Endothelial cell (in vitro differentiated cells): Measurements from ENCODE around the gene CCDC106. TPM values are rescaled to one million over a fixed set of nuclear protein-coding genes. Genes with fewer than 3 reads are reported as not detected.
A peak's percentile ranks its signal among the peaks of the same experiment; 100 is the strongest.

Experiments
- DNase-seq: peaks from one replicate; pipeline ENCODE4 v3.0.0; 2021; ENCODE audit warnings: low spot score
- H3K27ac Mint-ChIP-seq: one replicate; pipeline ENCODE4 v1.8.0; 2021; ENCODE audit warnings: mixed read lengths, inconsistent platforms; ENCODE audit not compliant: unreplicated experiment
- H3K27me3 Mint-ChIP-seq: one replicate; pipeline ENCODE4 v1.8.0; 2021; ENCODE audit warnings: mild to moderate bottlenecking, moderate library complexity, mixed read lengths, inconsistent platforms; ENCODE audit not compliant: unreplicated experiment
- H3K36me3 Mint-ChIP-seq: one replicate; pipeline ENCODE4 v1.8.0; 2021; ENCODE audit warnings: mild to moderate bottlenecking, low read depth, mixed read lengths, inconsistent platforms; ENCODE audit not compliant: unreplicated experiment
- H3K4me1 Mint-ChIP-seq: one replicate; pipeline ENCODE4 v1.8.0; 2021; ENCODE audit warnings: mild to moderate bottlenecking, mixed read lengths, inconsistent platforms; ENCODE audit not compliant: unreplicated experiment
- H3K4me3 Mint-ChIP-seq: one replicate; pipeline ENCODE4 v1.8.0; 2021; ENCODE audit warnings: mild to moderate bottlenecking, mixed read lengths, inconsistent platforms; ENCODE audit not compliant: unreplicated experiment
- H3K9me3 Mint-ChIP-seq: one replicate; pipeline ENCODE4 v1.8.0; 2021; ENCODE audit warnings: mixed read lengths, inconsistent platforms; ENCODE audit not compliant: unreplicated experiment
- total RNA-seq: library from RNA; stranded (reverse); fragmentation: NEBNext Ultra II Directional; extraction: Animal tissue kit (Norgen Biotek cat#: 25700); gene quantifications from one replicate; pipeline ENCODE4 v1.2.1, GENCODE V29; 2021; ENCODE audit not compliant: unreplicated experiment
- TF ChIP-seq, protein P1 (sequence below): fragments of 200-600 bp; sonication (generic); IDR thresholded peaks from one replicate; pipeline ENCODE4 v1.5.0; 2021; ENCODE audit warnings: antibody characterized with exemption; ENCODE audit not compliant: unreplicated experiment

CCDC106 gene
- total RNA-seq, 1 donor from 2014 or later: 20.1 TPM

GRCh38 chr19:55679343-55680257, 31.6 kb downstream of the CCDC106 start:
- Mint-ChIP-seq H3K4me1 (peaks cover 45% of the 10 kb centered on the region), H3K27me3 (peaks cover 23% of the 10 kb centered on the region), H3K27ac (peak overlapping the region; percentile 72), H3K9me3 (no peaks in the 10 kb centered on the region), H3K36me3 (peaks cover 38% of the 10 kb centered on the region), H3K4me3 (peak overlapping the region; percentile 83)
- no peak for DNase-seq
- TF ChIP-seq, protein P1, sequence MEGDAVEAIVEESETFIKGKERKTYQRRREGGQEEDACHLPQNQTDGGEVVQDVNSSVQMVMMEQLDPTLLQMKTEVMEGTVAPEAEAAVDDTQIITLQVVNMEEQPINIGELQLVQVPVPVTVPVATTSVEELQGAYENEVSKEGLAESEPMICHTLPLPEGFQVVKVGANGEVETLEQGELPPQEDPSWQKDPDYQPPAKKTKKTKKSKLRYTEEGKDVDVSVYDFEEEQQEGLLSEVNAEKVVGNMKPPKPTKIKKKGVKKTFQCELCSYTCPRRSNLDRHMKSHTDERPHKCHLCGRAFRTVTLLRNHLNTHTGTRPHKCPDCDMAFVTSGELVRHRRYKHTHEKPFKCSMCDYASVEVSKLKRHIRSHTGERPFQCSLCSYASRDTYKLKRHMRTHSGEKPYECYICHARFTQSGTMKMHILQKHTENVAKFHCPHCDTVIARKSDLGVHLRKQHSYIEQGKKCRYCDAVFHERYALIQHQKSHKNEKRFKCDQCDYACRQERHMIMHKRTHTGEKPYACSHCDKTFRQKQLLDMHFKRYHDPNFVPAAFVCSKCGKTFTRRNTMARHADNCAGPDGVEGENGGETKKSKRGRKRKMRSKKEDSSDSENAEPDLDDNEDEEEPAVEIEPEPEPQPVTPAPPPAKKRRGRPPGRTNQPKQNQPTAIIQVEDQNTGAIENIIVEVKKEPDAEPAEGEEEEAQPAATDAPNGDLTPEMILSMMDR: no peak

DNA sequence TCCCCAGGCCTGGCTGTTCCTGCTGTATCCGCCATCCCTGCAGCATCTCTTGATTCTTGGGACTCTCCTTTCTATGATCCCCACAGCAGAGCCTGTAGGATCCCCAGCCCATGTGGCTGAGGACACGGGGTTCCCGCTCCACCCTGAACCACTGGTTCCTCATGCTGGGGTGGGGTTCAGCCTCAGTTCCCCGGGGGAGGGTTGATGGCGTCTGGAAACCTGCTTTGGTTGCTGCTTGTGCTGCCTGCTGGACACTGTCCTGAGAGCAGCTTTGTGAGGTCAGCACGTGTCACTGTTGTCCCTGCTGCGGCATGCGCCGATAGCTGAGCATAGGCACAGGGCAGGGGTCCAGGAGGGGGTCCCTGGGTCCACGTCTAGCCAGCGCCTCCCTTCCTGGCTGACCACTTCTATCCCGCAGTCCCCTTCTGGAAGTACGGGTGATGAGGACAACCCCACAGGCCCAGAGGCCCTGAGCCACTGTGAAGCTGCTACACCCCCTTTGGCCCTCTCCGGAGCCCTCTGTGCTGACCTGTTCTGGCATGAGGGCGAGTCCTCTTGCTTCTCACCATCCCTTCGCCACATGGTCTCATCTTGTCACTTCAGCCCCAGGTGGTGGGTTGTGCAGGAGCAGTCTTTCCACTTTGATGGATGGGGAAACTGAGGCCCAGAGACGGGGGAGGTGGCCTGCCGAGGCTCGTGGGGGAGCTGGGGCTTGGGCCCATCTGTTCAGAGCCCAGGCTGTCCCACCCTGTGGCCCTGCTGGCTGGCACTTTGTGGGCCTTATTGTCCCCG, 32.5 kb downstream of the CCDC106 start:
- Mint-ChIP-seq H3K27ac (no peak overlapping the region), H3K9me3 (no peaks in the 10 kb centered on the region), H3K4me1 (peaks cover 45% of the 10 kb centered on the region), H3K27me3 (peaks cover 21% of the 10 kb centered on the region), H3K4me3 (peak overlapping the region; percentile 83), H3K36me3 (peaks cover 38% of the 10 kb centered on the region)
- no peak for DNase-seq
- TF ChIP-seq, protein P1: no peak

- Mint-ChIP-seq H3K36me3 (peaks cover 41% of the 10 kb centered on the region), H3K4me3 (peak overlapping the region; percentile 47), H3K9me3 (no peaks in the 10 kb centered on the region), H3K27me3 (peaks cover 14% of the 10 kb centered on the region), H3K27ac (no peak overlapping the region), H3K4me1 (peaks cover 38% of the 10 kb centered on the region)
- DNase-seq: no peak
- TF ChIP-seq, protein P1: no peak
These were observed 33.4 kb downstream of the CCDC106 start for GRCh38 chr19:55681131-55682092.

DNA sequence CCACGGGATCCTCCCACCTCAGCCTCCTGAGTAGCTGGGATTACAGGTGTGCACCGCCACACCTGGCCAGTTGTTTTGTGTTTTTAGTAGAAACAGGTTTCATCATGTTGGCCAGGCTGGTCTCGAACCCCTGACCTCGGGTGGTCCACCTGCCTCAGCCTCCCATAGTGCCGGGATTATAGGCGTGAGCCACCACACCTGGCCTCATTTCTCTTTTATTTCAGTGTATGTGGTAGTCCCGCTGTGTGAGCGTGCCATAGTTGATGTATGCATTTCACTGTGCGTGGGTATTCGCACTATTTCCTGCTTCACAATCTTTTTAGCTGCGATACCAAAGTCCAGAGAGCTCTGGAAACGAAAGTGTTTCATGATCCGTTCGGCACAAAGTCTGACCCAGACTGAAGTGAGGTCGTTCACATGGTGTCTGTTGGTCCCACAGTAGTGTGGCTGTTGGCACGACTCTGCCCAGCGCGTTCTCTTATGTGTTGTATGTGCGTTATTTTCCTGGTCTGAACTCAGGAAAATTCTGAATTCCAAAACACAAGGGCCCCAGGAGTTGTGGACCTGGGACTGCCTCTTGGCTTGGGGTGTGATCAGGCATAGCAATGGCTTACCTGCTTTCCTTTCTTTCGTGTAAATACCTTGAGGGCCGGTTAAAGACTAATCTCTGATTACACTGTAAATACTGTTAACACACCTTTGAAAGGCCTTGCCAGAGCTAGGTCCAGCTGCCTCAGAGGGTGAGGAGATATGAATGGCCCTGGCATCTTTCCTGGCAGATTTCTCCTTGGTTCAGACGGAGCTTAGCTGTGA, 35.6 kb downstream of the CCDC106 start:
- H3K9me3 Mint-ChIP-seq: no peaks in the 10 kb centered on the region
- H3K36me3 Mint-ChIP-seq: peaks cover 27% of the 10 kb centered on the region
- peaks cover 9% of the 10 kb centered on the region for H3K27me3 Mint-ChIP-seq
- no peak for DNase-seq
- TF ChIP-seq, protein P1: no peak
- H3K27ac Mint-ChIP-seq: no peak overlapping the region
- H3K4me1 Mint-ChIP-seq: peaks cover 15% of the 10 kb centered on the region
- no peak overlapping the region for H3K4me3 Mint-ChIP-seq
